GM12878 (cell line): ENCODE results near the gene MEGF6. TPM values are rescaled to one million over a fixed set of nuclear protein-coding genes. Genes with fewer than 3 reads are reported as not detected.
A peak's percentile ranks its signal among the peaks of the same experiment; 100 is the strongest.

Experiments
- ATAC-seq: fragments of 200-7000 bp; cut with Tn5 transposase; 3 replicates; pipeline ENCODE4 v1.9.1; 2020; ENCODE audit warnings: mild to moderate bottlenecking, moderate library complexity
- BruUV-seq: library from RNA; stranded (reverse); fragments of 400-500 nt; replicated peaks from 2 replicates; lab custom pipeline; 2021; lab: Mats Ljungman, UMichigan
- CTCF ChIA-PET: fragments of 300-600 bp; sonication (Branson Sonifier 250); formaldehyde crosslinking; extraction: SDS; loops from one replicate; lab custom pipeline; 2021; ENCODE audit warnings: inconsistent platforms; lab: Yijun Ruan, JAX
- POLR2A ChIA-PET: fragments of 350-600 bp; formaldehyde crosslinking; extraction: SDS; loops from one replicate; lab custom pipeline; 2021; ENCODE audit warnings: inconsistent platforms; lab: Charles Lee
- RAD21 ChIA-PET: fragments of 300-600 bp; sonication (Branson Sonifier 250); formaldehyde crosslinking; loops from one replicate; lab custom pipeline; 2023; ENCODE audit warnings: antibody characterized with exemption; ENCODE audit not compliant: unreplicated experiment; lab: Charles Lee
- SMC1A ChIA-PET: fragments of 300-600 bp; sonication (Branson Sonifier 250); formaldehyde crosslinking; loops from one replicate; lab custom pipeline; 2023; ENCODE audit not compliant: unreplicated experiment, uncharacterized antibody; lab: Charles Lee
- DNase-seq: peaks from one replicate; pipeline ENCODE4 v3.0.0-alpha.2; 2011; ENCODE audit warnings: low read depth, low spot score
- FAIRE-seq: peaks from 3 replicates; lab custom pipeline; 2011; peaks lifted over from hg19 to GRCh38; lab: Jason Lieb, UNC
- H2AFZ ChIP-seq: 2 replicates; pipeline ENCODE4 v1.6.0; 2011; ENCODE audit warnings: low read depth, low read length, control low read depth; ENCODE audit not compliant: control insufficient read depth
- H3K27ac ChIP-seq: 2 replicates; pipeline ENCODE4 v1.5.1; 2011; ENCODE audit warnings: control low read depth; ENCODE audit not compliant: control insufficient read depth, insufficient read depth
- H3K27me3 ChIP-seq, 2 experiments: replicated peaks in 1 of 2; 2 replicates each; pipeline versions ENCODE4 v1.6.0 to v1.6.1; 2011; ENCODE audit warnings: low read length in 1 of 2; ENCODE audit not compliant: control insufficient read depth in 2 of 2, insufficient read depth in 2 of 2
- H3K36me3 ChIP-seq, 2 experiments: 2 replicates each; pipeline ENCODE4 v1.5.1; 2011; ENCODE audit warnings: low read length in 1 of 2; ENCODE audit not compliant: control insufficient read depth in 2 of 2, insufficient read depth in 2 of 2
- H3K4me1 ChIP-seq: 2 replicates; pipeline ENCODE4 v1.6.1; 2011; ENCODE audit warnings: mild to moderate bottlenecking, low read length, moderate library complexity, mixed read lengths; ENCODE audit not compliant: control insufficient read depth, insufficient read depth
- H3K4me2 ChIP-seq: 2 replicates; pipeline ENCODE4 v1.6.0; 2011; ENCODE audit warnings: control low read depth; ENCODE audit not compliant: control insufficient read depth, insufficient read depth
- H3K4me3 ChIP-seq: fragments of 200-600 bp; sonication (generic); 2 replicates; pipeline ENCODE4 v1.5.1; 2016
- H3K79me2 ChIP-seq: 2 replicates; pipeline ENCODE4 v1.6.0; 2011; ENCODE audit warnings: low read length; ENCODE audit not compliant: control insufficient read depth, insufficient read depth
- H3K9ac ChIP-seq: 2 replicates; pipeline ENCODE4 v1.8.0; 2011; ENCODE audit warnings: low read length, control low read depth, mixed read lengths; ENCODE audit not compliant: control insufficient read depth, insufficient read depth
- H3K9me3 ChIP-seq: replicated peaks from 3 replicates; pipeline ENCODE4 v1.5.1; 2011; ENCODE audit warnings: mild to moderate bottlenecking, low read length; ENCODE audit not compliant: control insufficient read depth, insufficient read depth
- H4K20me1 ChIP-seq: 2 replicates; pipeline ENCODE4 v1.6.0; 2011; ENCODE audit not compliant: control insufficient read depth, insufficient read depth
- BACH1 ChIP-seq: fragments of 450-650 bp; IDR thresholded peaks from 2 replicates; pipeline ENCODE4 v1.6.1; 2017; ENCODE audit warnings: mild to moderate bottlenecking, borderline replicate concordance
- BCL11A ChIP-seq: IDR thresholded peaks from 2 replicates; pipeline ENCODE4 v1.6.1; 2011; ENCODE audit warnings: low read depth, low read length
- CHD1 ChIP-seq: IDR thresholded peaks from 2 replicates; pipeline ENCODE4 v1.6.1; 2012; ENCODE audit warnings: low read depth, low read length, improper control_type of control experiment
- CHD2 ChIP-seq: IDR thresholded peaks from 2 replicates; pipeline ENCODE4 v1.6.1; 2011; ENCODE audit warnings: low read depth, low read length, improper control_type of control experiment, borderline replicate concordance
- DPF2 ChIP-seq: fragments of 450-650 bp; IDR thresholded peaks from 2 replicates; pipeline ENCODE4 v1.6.1; 2017; ENCODE audit warnings: mild to moderate bottlenecking
- EED ChIP-seq: sonication (generic); IDR thresholded peaks from 2 replicates; pipeline ENCODE4 v1.6.1; 2016; ENCODE audit warnings: antibody characterized with exemption, low read depth
- EGR1 ChIP-seq, 2 experiments: IDR thresholded peaks; 1 replicate in 1 of 2; 2 replicates in 1 of 2; pipeline ENCODE4 v1.6.1; 2011 to 2012; ENCODE audit warnings: low read depth in 2 of 2, low read length in 2 of 2, borderline replicate concordance in 1 of 2, mild to moderate bottlenecking in 1 of 2, moderate library complexity in 1 of 2
- HCFC1 ChIP-seq: fragments of 150-350 bp; IDR thresholded peaks from 2 replicates; pipeline ENCODE4 v1.6.1; 2014; ENCODE audit warnings: low read length
- IKZF1 ChIP-seq: fragments of 450-650 bp; conservative IDR thresholded peaks from 2 replicates; pipeline ENCODE4 v1.6.1; 2017; ENCODE audit warnings: antibody characterized with exemption, mild to moderate bottlenecking
- IKZF2 ChIP-seq, 2 experiments: fragments of 450-650 bp; IDR thresholded peaks; 2 replicates each; pipeline ENCODE4 v1.6.1; 2017; ENCODE audit warnings: mild to moderate bottlenecking in 2 of 2, moderate library complexity in 2 of 2
- LARP7 ChIP-seq: fragments of 450-650 bp; IDR thresholded peaks from 2 replicates; pipeline ENCODE4 v1.6.1; 2017; ENCODE audit warnings: mild to moderate bottlenecking
- NR2F1 ChIP-seq: fragments of 450-650 bp; conservative IDR thresholded peaks from 2 replicates; pipeline ENCODE4 v1.6.1; 2017; ENCODE audit warnings: mild to moderate bottlenecking
- POLR2A ChIP-seq: IDR thresholded peaks from 2 replicates; pipeline ENCODE4 v1.6.1; 2011; ENCODE audit warnings: low read depth, mild to moderate bottlenecking, low read length
- RB1 ChIP-seq: fragments of 450-650 bp; formaldehyde crosslinking; IDR thresholded peaks from 2 replicates; pipeline ENCODE4 v1.6.1; 2017; ENCODE audit warnings: mild to moderate bottlenecking, borderline replicate concordance
- SIN3A ChIP-seq: IDR thresholded peaks from 2 replicates; pipeline ENCODE4 v1.6.1; 2012; ENCODE audit warnings: low read depth, low read length, improper control_type of control experiment
- SUPT20H ChIP-seq: IDR thresholded peaks from 2 replicates; pipeline ENCODE4 v1.6.1; 2011; ENCODE audit warnings: low read depth, mild to moderate bottlenecking, low read length, moderate library complexity, borderline replicate concordance; ENCODE audit not compliant: control insufficient read depth
- SUZ12 ChIP-seq: fragments of 200-600 bp; sonication (generic); IDR thresholded peaks from one replicate; pipeline ENCODE4 v1.6.1; 2018; ENCODE audit warnings: antibody characterized with exemption, mild to moderate bottlenecking; ENCODE audit not compliant: unreplicated experiment
- TCF12 ChIP-seq: IDR thresholded peaks from 2 replicates; pipeline ENCODE4 v1.6.1; 2011; ENCODE audit warnings: low read depth, mild to moderate bottlenecking, low read length
- WGBS: methylation state at CpG from one replicate; pipeline ENCODE4 v1.1.6; 2016; ENCODE audit warnings: low lambda C conversion rate; ENCODE audit not compliant: insufficient replicate concordance, insufficient coverage; ENCODE audit errors: missing lambda C conversion rate; 5-methylcytosine and 5-hydroxymethylcytosine counted together
- in situ Hi-C: fragments of 300-500 bp; cut with MboI; formaldehyde crosslinking; loops from 9 replicates; pipeline ENCODE4 v1.14.3; 2018; ENCODE audit warnings: mixed read lengths
- intact Hi-C: fragments of 100-400 bp; cut with micrococcal nuclease; formaldehyde crosslinking; loops from one replicate; pipeline ENCODE4 v1.14.2; 2022; ENCODE audit not compliant: unreplicated experiment
- polyA plus RNA-seq, 11 experiments: library from polyadenylated mRNA; depleted of rRNA in 4 of 11; unstranded in 6 of 11; stranded (reverse) in 5 of 11; fragments of >200 nt; fragmentation: Nextera tagmentation in 4 of 11; fragmentation: Illumina TruSeq in 1 of 11; extraction: Ambion mirVana in 4 of 11; extraction: Trizol in 1 of 11; gene quantifications; 1 replicate in 1 of 11; 2 replicates in 10 of 11; pipeline versions ENCODE4 v1.2.1 to v1.2.3, GENCODE V29; 2011 to 2016; ENCODE audit warnings: inconsistent platforms in 2 of 11, missing spikeins in 2 of 11, low read depth in 1 of 11
- total RNA-seq, 4 experiments: library from RNA; depleted of rRNA in 3 of 4; stranded (reverse); fragments of >200 nt in 3 of 4; fragmentation: Illumina TruSeq in 1 of 4; extraction: Trizol in 1 of 4; gene quantifications; 2 replicates each; pipeline versions ENCODE4 v1.2.1 to v1.2.3, GENCODE V29; 2013 to 2021

The MEGF6 gene
- total and polyA plus RNA-seq, 10 of the 15 experiments (the other 5 are each of a cell fraction or from before 2014, with no cell fraction given) = 0.03 to 0.41 TPM; not detected in 8

DNA sequence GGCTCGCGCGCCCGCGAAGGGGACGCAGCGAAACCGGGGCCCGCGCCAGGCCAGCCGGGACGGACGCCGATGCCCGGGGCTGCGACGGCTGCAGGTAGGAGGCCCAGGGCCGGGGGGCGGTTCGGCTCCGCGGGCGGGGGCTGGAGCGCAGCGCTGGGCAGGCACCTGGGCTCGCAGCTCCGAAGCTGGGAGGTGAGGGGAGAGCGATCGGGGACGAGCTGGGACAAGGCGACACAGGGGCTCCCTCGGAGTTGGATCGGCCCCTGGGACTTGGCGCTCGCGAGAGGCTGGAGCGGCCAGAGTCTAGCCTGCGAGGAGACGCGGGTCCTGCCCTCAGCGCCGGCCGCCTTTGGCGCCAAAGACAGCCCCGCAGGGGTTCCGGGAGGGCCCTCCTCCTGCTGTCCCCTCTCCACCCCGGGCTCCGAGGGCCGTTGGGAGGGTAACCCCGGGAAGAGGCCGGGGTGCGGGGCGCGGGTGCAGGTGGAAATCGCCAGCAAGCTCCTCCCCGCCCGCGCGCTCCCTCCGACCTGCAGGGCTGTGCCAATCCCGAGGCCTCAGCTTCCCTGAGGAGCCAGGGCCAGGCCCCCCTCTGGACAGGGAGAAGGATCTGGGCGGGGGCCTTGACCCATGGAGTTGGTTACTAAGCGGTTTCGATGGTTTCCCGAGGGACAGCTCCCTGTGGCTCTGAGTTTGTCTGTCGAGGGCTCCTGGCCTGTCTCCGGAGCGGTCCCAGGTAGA, 41.4 kb upstream of the MEGF6 start:
- H3K9me3 ChIP-seq = no peaks in the 10 kb centered on the region
- ChIA-PET POLR2A (interaction anchor here (0.6 to 11.3 kb wide), 6 partner anchors 14 to 1075 kb away, joined by 3 to 184 read pairs (median 16); no protein-coding TSS in a partner anchor), RAD21 (interaction anchor here (3.5 to 6.3 kb wide), 3 partner anchors 13 to 24 kb away, joined by 17 to 117 read pairs (median 78); no protein-coding TSS in a partner anchor), SMC1A (interaction anchor here (5.8 to 7.7 kb wide), 3 partner anchors 14 to 24 kb away, joined by 53 to 117 read pairs (median 65); no protein-coding TSS in a partner anchor), CTCF (interaction anchor here (0.6 to 7.7 kb wide), 6 partner anchors 12 to 71 kb away, joined by 3 to 91 read pairs (median 6); no protein-coding TSS in a partner anchor)
- no TSS peak for BruUV-seq
- no peaks in the 10 kb centered on the region for H3K27me3 ChIP-seq
- DNase-seq = no peak
- peak overlapping the region; percentile 44 for H2AFZ ChIP-seq
- intact Hi-C loops = no loop called here
- H3K4me3 ChIP-seq = peak overlapping the region; percentile 82
- FAIRE-seq = no peak
- H3K79me2 ChIP-seq = peaks cover 77% of the 10 kb centered on the region
- peak overlapping the region; percentile 82 for H3K9ac ChIP-seq
- peaks cover 0 to 2% of the 10 kb centered on the region in 2 experiments; a peak in 2 of 4 replicates for H3K36me3 ChIP-seq
- TF ChIP-seq CHD1 = 0 out of 2 replicates have a peak, but pooled peaks have one; percentile 40
- no peak for TF ChIP-seq SUPT20H
- TF ChIP-seq CHD2 = peak; percentile 60; the same call in 1 of the 2 replicates
- TF ChIP-seq HCFC1 = no peak
- peak; percentile 7; the same call in 1 of the 2 replicates for TF ChIP-seq IKZF1
- 0 out of 2 replicates have a peak, but pooled peaks have one; percentile 11 for TF ChIP-seq DPF2
- TF ChIP-seq NR2F1 = 0 out of 2 replicates have a peak, but pooled peaks have one; percentile 5
- peak; percentile 37; the same call in 1 of the 2 replicates for TF ChIP-seq EED
- 0 out of 2 replicates have a peak, but pooled peaks have one; percentile 10 for TF ChIP-seq RB1
- 0 out of 2 replicates have a peak, but pooled peaks have one; percentile 28 for TF ChIP-seq LARP7
- TF ChIP-seq TCF12 = 0 out of 2 replicates have a peak, but pooled peaks have one; percentile 2
- TF ChIP-seq POLR2A = peak; percentile 71
- peak; percentile 13 to 42; a peak in 3 of 4 replicates for TF ChIP-seq IKZF2 (IDR thresholded peaks at IDR 0.05)
- no peak for TF ChIP-seq BCL11A
- 0 out of 3 replicates have a peak, but pooled peaks of 1 of the 2 experiments have one; percentile 3 for TF ChIP-seq EGR1 (IDR thresholded peaks at IDR 0.05; ENCODE audit: borderline replicate concordance in 1 of 2, low read depth in 2 of 2, low read length in 2 of 2)
- no peak for TF ChIP-seq BACH1
- TF ChIP-seq SUZ12 = no peak
- no peak for TF ChIP-seq SIN3A
- H3K4me2 ChIP-seq = peak overlapping the region; percentile 75
- ATAC-seq = peak; percentile 6
- 3% methylated on average over 40 of the region's 68 CpGs for WGBS
- in situ Hi-C loops = no loop called here
- peak overlapping the region; percentile 66 for H3K27ac ChIP-seq
- H3K4me1 ChIP-seq = peaks cover 34% of the 10 kb centered on the region
- no peaks in the 10 kb centered on the region for H4K20me1 ChIP-seq
